Stimulated activated CD4-positive, alpha-beta T cell treated with anti-CD3 and anti-CD28 coated beads, Interleukin-15, amount 100 ng/mL, for 1 hour (primary cell): ENCODE data around the gene PLCXD1.
"Not testable (repeated sequence)": the region's sequence is repeated elsewhere in the genome, so short reads cannot be mapped to it uniquely, and the experiment has no call there.

Experiments
- DNase-seq, 2 donors: peaks; one replicate each; pipeline ENCODE4 v3.0.0-alpha.2; 2020; ENCODE audit warnings: low read depth in 1 of 2, low spot score in 1 of 2

The PLCXD1 gene

GRCh38 chrX:281166-281999 is at the start of gene PLCXD1:
Gene PLCXD1, plus strand, starts transcription at chrX:281381. Its CDS starts 2,807 bp downstream, at chrX:284188.
- no peak for DNase-seq

- DNase-seq, result not testable (repeated sequence)
Measured at GRCh38 chrX:231637-232277, 49.4 kb upstream of the PLCXD1 start.

GRCh38 chrX:232278-232655 is 48.9 kb upstream of the PLCXD1 start:
- not testable (repeated sequence) for DNase-seq

GRCh38 chrX:236201-236600 is 45.0 kb upstream of the PLCXD1 start:
- DNase-seq, result not testable (repeated sequence)

- DNase-seq, result no peak
Measured at GRCh38 chrX:250965-251364, 30.2 kb upstream of the PLCXD1 start.

GRCh38 chrX:251396-252243 is 29.6 kb upstream of the PLCXD1 start:
- not testable (repeated sequence) for DNase-seq

GRCh38 chrX:252244-252956 is 28.8 kb upstream of the PLCXD1 start:
- no peak for DNase-seq

- DNase-seq, result no peak
Measured at GRCh38 chrX:252957-253291, 28.3 kb upstream of the PLCXD1 start.

- no peak for DNase-seq
Measured at GRCh38 chrX:253451-254297, 27.5 kb upstream of the PLCXD1 start.

GRCh38 chrX:254630-255215 is 26.5 kb upstream of the PLCXD1 start:
- DNase-seq, result no peak

GRCh38 chrX:255923-256331 is 25.3 kb upstream of the PLCXD1 start:
- no peak for DNase-seq

GRCh38 chrX:257054-257453 is 24.1 kb upstream of the PLCXD1 start:
- DNase-seq, result not testable (repeated sequence)

GRCh38 chrX:257681-258289 is 23.4 kb upstream of the PLCXD1 start:
- DNase-seq, result no peak

- no peak for DNase-seq
Measured at GRCh38 chrX:258291-259040, 22.7 kb upstream of the PLCXD1 start.

- no peak for DNase-seq
Measured at GRCh38 chrX:259692-260355, 21.4 kb upstream of the PLCXD1 start.

GRCh38 chrX:261167-261918 is 19.8 kb upstream of the PLCXD1 start:
- no peak for DNase-seq

GRCh38 chrX:261919-262352 is 19.2 kb upstream of the PLCXD1 start:
- no peak for DNase-seq
